GM03348 (cell line): ENCODE measurements around the gene SYT7.

Experiments used
- DNase-seq: peaks from one replicate; pipeline ENCODE4 v3.0.0; 2012; ENCODE audit warnings: low spot score

SYT7 gene

GRCh38 chr11:61609000-61609979 lies 28.4 kb upstream of the SYT7 start:
- no peak for DNase-seq

- DNase-seq, result no peak
Measured at GRCh38 chr11:61607920-61608599, 27.2 kb upstream of the SYT7 start.

- no peak for DNase-seq
Measured at GRCh38 chr11:61607426-61607825, 26.6 kb upstream of the SYT7 start.

- DNase-seq, result no peak
Measured at GRCh38 chr11:61603667-61604066, 22.8 kb upstream of the SYT7 start.

GRCh38 chr11:61602775-61603569 lies 22.1 kb upstream of the SYT7 start:
- peak; percentile 97 for DNase-seq

GRCh38 chr11:61601512-61601911 lies 20.6 kb upstream of the SYT7 start:
- no peak for DNase-seq

- no peak for DNase-seq
Measured at GRCh38 chr11:61599968-61600710, 19.3 kb upstream of the SYT7 start.

GRCh38 chr11:61598886-61599868 lies 18.3 kb upstream of the SYT7 start:
- DNase-seq, result peak; percentile 44

GRCh38 chr11:61598374-61598773 lies 17.5 kb upstream of the SYT7 start:
- no peak for DNase-seq

GRCh38 chr11:61596990-61597389 lies 16.1 kb upstream of the SYT7 start:
- DNase-seq, result no peak

GRCh38 chr11:61596542-61596941 lies 15.7 kb upstream of the SYT7 start:
- no peak for DNase-seq

- DNase-seq, result no peak
Measured at GRCh38 chr11:61594907-61595257, 14.0 kb upstream of the SYT7 start.

- DNase-seq, result no peak
Measured at GRCh38 chr11:61593151-61593550, 12.3 kb upstream of the SYT7 start.

- no peak for DNase-seq
Measured at GRCh38 chr11:61592176-61592575, 11.3 kb upstream of the SYT7 start.

GRCh38 chr11:61589961-61590360 lies 9.1 kb upstream of the SYT7 start:
- DNase-seq, result no peak

- peak; percentile 36 for DNase-seq
Measured at GRCh38 chr11:61588728-61589191, 7.9 kb upstream of the SYT7 start.

- DNase-seq, result peak; percentile 65
Measured at GRCh38 chr11:61587951-61588727, 7.3 kb upstream of the SYT7 start.

- peak; percentile 88 for DNase-seq
Measured at GRCh38 chr11:61587541-61587941, 6.7 kb upstream of the SYT7 start.

- DNase-seq, result no peak
Measured at GRCh38 chr11:61586792-61587430, 6.0 kb upstream of the SYT7 start.
